Right renal pelvis (tissue), 4 donors: ENCODE results near the gene CELF4. TPM values are rescaled to one million over a fixed set of nuclear protein-coding genes. Genes with fewer than 3 reads are reported as not detected.
A peak's percentile ranks its signal among the peaks of the same experiment; 100 is the strongest.

Experiments used
- DNase-seq, 4 donors: peaks; one replicate each; pipeline ENCODE4 v3.0.0-alpha.2; 2013; ENCODE audit warnings: low read depth in 4 of 4, low spot score in 3 of 4, missing footprints in 1 of 4
- polyA plus RNA-seq, 4 donors: library from polyadenylated mRNA; unstranded; fragments of 120-200 nt; gene quantifications; one replicate each; pipeline ENCODE4 v1.2.1, GENCODE V29; 2013; ENCODE audit not compliant: insufficient read length in 4 of 4

Gene CELF4
- polyA plus RNA-seq, 4 donors, result 2.8 to 3.6 (median 3.0) TPM

- no peak for DNase-seq
Observed at GRCh38 chr18:37272841-37273240, 292.8 kb downstream of the CELF4 start.

- no peak for DNase-seq
Observed at GRCh38 chr18:37272226-37272625, 293.4 kb downstream of the CELF4 start.

- DNase-seq, result no peak
Observed at GRCh38 chr18:37270666-37271052, 294.9 kb downstream of the CELF4 start.

DNA sequence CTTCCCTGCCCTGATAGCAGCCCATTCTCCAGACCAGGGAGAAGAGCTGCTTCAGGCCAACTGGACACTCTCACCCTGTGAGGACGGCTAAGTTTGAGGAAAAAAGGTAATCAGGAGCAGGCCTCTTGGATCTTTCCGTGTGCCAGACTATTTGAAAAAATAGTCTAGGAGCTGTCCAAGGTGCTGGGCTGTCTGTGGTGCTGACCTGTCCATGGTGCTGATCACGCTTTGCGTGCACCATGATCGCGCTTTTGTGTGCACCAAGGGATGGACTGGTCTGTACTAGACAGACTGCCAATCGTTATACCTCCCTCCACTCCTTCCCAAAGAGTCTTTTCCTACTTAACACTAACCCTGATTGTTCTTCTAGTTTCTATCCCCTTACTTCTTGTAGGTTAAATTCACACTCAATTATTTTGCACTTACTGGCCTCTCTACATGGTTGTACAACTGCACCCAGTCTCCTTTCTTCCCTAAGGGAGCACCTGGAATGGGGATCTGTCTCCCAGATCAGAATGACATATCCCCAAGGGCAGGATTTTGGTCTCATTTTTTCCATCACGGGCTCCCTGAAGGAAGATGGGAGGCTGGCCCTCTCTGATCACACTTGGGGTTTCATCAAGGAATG lies 295.4 kb downstream of the CELF4 start:
- peak; percentile 68 to 75 (median 74) for DNase-seq

- DNase-seq, result no peak
Observed at GRCh38 chr18:37266290-37266689, 299.3 kb downstream of the CELF4 start.

DNA sequence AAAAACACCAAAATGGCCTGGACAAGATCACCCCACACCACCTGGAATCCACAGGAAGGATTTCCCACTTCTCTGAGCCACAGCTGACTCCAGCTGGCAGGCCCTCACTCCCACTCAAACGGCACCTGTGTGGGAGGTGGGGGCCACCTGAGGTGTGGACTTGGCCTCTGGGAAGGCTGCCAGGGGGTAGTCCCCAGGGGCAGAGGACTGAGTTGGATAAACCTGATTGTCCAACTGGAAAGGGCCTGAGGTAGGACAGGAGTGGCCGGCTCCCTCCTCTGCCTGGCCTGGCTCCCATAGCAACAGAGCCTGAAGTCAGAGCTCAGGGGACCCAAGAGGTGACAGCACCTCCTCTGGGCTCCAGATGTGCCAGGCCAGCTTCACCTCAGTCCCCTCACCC lies 300.2 kb downstream of the CELF4 start:
- DNase-seq, result no peak

- no peak for DNase-seq
Observed at GRCh38 chr18:37264956-37265355, 300.6 kb downstream of the CELF4 start.

DNA sequence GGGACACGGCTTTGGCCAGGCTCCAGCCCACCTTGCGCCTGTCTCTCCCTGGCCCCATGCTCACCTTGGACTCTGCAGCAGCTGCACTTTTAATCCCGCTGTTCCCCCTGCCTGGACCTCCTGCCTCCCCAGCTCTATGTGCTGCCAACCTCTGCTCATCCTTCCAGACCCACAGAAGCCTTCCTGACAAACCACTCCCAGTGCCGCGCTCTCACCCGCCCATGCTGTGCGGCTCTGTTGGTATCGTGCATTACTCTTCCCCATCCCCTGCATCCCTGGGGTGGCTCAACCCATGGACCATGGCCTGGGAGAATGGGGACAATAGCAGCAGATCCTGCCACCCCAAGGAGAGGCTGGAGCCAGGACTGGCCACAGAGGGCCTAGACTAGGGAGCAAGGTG lies 303.6 kb downstream of the CELF4 start:
- no peak for DNase-seq

GRCh38 chr18:37261246-37261840 lies 304.3 kb downstream of the CELF4 start:
- DNase-seq, result no peak

GRCh38 chr18:37260367-37261093 lies 305.1 kb downstream of the CELF4 start:
- DNase-seq, result no peak

- no peak for DNase-seq
Observed at GRCh38 chr18:37259711-37260110, 305.9 kb downstream of the CELF4 start.

- no peak for DNase-seq
Observed at GRCh38 chr18:37258819-37259218, 306.8 kb downstream of the CELF4 start.

GRCh38 chr18:37258131-37258530 lies 307.5 kb downstream of the CELF4 start:
- DNase-seq, result no peak

DNA sequence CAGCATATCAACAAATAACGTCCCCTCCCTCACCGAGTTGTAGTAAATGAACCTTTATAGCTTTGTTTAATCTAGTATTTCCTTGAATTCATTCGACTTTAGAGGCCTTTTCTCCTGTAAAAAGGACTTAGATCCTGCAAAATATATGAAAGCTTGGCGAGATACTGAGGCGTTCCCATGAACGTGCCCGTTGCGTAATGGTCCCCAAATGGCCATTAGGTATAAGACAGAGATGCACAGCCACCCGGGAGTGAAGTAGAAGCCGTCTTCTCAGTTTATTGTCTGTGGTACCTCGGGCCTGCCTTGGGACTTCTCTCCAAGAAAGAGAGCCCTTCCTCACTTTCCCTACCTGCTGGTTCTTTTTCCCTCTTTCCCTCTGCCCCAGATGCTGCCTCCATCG lies 310.6 kb downstream of the CELF4 start:
- no peak for DNase-seq

DNA sequence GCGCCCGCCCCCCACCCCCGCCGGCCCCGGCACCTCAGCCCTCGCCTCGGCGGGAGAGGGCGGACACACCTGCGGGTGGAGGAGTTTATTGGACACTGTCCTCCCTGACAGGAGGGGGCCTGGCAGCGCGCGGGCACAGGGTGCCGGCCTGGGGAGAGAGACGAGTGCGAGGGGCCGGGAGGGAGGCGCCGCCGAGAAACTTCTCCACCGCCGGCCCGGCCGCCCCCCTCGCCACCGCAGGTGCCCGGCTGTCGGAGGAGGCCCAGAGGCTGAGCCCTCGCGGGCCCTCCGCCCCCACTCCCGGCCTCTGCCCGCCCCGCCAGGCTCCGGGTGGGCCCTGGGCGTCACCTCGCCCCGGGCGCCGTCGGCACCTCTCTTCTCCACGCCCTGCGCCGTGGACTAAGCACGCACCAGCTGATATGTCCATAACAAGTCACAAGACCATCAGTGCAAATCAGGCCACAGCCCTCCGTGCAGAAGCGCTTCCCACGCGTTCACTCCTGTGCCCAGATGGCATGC lies 311.3 kb downstream of the CELF4 start:
- no peak for DNase-seq

DNA sequence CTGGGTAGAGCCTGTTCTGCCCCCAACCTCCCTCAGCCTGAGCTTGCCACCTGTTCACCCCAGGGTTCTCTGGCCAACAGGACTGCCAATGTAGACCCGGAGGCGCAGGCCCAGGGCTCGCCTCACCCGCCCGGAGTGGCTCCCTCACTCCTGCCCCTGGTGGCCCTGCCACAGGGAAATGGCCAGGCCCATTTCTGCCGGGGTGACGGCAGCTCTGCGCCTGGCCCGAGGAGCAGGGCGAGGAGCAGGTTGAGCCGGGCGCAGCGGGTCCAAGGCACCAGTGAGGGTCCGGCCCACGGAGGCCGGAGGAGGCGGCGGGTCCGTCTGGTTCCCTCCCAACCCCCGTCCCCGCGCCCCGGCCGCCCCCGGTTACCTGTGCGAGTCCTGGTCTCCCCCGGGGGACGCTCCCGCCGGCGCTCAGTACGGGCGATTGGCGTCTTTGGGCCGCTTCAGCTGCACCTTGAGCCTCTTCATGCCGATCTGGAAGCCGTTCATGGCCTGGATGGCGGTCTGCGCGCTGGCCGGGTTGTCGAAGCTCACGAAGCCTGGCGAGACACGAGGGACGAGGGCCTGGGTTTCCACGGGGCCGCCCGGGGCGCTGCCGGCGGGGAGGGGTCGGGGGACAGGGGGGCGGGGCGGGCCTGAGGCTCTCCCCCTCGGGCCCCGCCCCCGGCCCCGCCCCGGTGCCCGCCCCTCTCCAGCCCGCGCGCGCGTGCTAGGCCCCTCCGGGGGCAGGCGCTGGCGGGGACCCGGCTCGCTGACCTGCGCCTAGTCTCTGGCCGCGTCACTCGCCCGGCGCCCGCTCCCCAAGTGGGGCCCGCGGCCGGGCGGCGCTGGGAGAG lies 312.0 kb downstream of the CELF4 start:
- no peak for DNase-seq

DNA sequence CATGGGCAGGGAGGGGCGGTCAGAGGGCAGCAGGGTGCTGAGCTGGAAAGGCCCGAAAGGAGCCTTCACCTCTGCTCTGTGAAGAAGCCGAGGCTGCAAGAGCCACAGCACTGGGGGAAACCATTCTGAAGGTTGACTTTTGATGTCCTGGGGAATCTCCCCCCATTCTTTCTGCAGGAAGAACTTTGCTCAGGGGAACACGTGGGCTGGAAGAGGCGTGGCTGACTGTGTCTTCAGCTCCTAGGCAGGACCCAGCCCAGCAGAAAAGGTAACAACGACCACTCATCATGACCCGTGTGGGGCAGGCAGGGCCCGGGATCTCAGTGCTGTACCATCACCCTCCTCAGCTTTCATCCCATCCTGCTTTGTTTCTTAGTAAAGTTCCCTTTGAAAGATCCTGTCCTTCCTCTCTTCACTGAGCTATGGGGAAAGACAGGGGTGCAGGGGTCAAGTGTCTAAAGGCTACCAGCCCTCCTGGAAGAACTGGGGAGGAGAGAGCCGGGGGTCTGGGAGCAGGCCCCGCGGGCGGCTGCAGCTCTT lies 312.7 kb downstream of the CELF4 start:
- DNase-seq, result no peak

GRCh38 chr18:37252342-37252741 lies 313.3 kb downstream of the CELF4 start:
- DNase-seq, result no peak

DNA sequence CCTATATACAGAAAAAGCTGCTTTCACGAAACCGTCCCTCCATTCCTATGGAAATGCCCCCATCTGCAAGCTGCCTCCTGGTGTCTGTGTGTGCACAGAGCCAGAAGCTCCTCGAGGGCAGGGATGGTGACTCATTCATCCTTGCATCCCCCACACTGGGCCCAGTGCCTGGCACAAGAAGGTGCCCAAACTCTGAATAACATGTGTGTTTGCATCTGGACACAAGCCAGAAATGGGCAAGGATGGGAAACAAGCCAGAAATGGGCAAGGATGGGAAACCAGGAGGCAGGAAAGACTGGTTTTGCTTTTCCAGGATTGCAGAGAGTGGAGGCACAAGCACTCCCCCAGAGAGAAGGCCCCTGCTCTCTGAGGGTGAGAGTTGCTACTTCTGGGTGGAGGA lies 313.9 kb downstream of the CELF4 start:
- DNase-seq, result no peak

DNA sequence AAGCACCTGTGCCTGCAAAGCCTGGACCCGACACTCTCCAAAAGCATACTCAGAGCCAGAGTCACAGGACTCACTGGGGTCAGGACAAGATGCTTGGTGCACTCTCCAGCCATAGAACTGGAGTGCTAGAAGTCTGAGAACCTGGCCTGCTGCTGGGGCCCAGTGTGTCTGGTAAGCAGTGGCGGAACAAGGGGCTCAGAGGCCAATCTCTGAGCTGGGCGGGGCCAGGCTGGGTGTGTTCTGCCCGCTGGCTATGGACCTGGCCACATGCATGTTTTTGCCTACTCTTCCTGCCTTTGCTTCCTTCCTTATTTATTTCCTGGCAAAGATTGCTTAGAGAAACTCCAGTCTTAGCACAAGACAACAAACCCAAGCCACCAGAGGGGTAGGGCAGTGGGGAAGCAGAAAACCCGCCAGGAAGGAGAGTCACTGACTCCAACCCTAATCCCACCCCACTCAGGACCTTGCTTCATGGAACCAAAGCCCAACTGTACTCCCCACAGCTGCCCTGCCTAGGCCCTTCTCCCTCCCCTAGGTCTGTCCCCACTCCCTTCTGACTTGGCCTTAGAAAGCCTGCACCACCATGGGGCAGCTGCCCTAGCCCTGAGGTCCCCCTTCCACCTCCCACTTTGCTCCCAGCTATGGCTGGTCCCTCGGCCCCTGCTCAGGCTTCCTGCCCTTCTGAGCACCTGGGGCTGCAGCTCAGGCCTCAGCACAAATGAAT lies 315.5 kb downstream of the CELF4 start:
- DNase-seq, result no peak
